ENCODE data around the gene CCDC28B.

The CCDC28B gene

DNA sequence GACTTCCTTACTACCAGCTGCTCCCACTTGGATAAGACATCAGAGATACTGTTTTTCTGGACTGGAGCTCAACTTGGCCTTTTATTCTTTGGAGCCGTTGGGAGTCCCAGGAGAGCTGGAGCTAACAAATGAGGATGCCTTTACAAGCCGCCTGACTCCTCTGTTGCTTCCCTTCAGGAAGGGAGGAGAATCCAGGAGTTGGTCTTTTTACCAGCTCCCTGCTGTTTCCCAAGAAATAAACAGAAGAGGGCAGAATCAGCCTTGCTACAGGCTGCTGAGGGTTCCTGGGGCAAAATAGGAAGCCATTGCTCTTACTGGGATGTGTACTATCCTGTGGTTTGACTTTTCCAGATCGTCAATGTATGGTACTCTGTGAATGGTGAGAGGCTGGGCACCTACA lies 23.3 kb downstream of the CCDC28B start:
- no peak for DNase-seq (ENCODE audit: low read depth)

DNA sequence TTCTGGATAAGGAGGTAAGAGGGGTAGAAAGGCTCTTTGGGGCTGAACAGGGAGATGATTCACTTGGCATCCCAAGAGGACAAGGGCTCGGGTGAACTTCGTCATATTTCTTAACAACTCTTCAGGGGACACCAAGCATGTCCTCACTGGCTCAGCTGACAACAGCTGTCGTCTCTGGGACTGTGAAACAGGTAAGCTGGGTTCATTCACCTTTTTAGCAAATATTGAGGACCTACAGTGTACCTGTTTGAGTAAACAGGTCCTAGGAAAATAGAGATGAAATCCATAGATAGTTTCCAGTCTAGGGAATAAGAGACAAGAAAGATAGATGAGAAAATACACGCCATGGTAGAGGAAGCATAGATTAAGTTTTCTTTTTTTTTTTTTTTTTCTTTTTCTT lies 23.9 kb downstream of the CCDC28B start:
- no peak for DNase-seq (ENCODE audit: low read depth)

DNA sequence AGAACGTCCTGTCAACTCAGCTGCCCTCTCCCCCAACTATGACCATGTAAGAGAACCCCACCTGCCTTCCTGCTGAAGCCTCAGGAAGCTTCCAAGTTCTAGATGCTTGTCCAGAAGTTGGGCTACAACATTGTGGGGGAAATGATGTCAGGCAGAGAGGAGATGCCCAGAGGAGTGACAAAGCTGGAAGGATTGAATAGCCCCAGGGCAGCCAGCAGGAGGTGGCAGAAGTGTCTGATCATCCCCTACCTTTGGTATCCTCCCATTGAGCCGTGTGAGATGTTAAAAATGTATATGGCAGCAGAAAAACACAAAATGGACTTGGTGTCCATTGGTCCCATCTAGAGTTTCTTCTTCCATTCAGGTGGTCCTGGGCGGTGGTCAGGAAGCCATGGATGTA lies 28.4 kb downstream of the CCDC28B start:
- DNase-seq (ENCODE audit: low read depth) = no peak

DNA sequence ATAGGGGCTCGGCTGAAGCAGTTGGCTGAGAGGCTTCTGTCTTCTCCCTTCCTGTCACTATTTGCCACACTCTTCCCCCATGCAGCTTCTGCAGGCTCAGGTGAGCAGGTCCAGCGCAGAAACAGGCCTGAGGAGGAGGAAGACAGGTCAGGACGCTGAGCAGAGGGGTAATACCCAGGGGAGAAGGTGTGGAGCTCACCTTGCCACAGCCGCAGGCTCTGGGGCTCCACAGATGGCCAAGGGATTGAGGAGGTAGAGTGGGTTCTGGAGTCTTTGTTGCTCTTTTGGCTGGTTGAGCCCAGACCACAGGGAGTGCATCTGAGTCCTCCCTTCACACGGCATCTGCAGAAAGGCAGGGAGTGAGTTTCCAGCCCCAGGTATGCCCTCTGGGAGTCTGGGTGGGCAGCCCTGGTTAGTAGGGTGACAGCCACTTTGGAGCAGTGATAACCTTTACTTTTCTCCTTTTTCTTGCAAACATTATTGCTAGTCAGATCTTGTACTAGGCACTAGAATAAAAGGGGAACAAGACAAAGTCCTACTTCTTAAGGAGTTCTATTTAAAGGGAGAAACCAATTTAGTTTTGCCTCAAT lies 31.5 kb downstream of the CCDC28B start:
- DNase-seq (ENCODE audit: low read depth) = no peak

DNA sequence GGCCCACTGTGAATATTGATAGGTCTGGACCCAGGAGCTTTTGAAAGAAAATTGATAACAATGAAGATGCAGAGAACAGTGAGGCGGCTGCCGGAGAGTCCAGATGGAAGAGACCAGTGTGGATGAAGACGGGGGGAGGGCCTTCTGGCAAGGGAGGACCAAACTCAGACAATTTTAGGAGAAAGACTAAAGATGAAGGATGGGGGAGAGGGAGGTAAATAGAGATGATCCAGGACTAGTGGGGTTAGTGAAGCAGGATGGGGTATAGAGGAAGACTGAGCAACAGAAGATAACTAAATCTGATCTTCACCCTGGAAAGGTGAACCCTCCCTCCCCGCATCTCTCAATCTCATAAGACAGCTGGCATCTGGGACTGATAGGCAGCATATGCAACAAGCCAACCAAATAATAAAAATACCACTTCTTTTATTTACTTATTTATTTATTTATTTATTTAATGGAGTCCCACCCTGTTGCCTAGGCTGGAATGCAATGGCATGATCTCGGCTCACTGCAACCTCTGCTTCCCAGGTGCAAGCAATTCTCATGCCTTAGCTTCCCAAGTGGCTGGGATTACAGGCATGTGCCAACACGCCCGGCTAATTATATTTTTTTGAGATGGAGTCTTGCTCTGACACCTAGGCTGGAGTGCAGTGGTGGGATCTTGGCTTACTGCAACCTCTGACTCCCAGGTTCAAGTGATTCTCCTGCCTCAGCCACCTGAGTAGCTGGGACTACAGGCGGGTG lies 32.3 kb downstream of the CCDC28B start:
- DNase-seq (ENCODE audit: low read depth) = no peak

DNA sequence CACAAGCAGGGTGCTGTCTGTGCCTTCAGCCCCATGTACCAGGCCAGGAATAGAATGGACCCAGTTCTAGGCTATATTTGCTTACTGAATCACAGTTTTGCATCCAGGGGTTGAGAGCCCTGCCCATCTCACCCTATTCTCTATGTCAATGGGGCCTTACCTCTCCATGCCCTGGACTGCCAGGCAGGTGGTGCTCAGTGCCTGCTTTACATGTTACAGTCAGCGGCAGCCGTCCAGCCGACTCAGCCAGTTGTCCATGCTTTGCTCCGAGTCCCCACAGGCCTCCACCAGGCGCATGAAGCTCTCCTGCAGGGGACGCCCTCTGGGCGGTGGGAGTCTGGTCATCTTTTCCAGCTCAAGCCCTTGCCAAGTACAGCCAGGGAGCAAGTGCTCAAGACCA lies 34.4 kb downstream of the CCDC28B start:
- DNase-seq (ENCODE audit: low read depth) = no peak

DNA sequence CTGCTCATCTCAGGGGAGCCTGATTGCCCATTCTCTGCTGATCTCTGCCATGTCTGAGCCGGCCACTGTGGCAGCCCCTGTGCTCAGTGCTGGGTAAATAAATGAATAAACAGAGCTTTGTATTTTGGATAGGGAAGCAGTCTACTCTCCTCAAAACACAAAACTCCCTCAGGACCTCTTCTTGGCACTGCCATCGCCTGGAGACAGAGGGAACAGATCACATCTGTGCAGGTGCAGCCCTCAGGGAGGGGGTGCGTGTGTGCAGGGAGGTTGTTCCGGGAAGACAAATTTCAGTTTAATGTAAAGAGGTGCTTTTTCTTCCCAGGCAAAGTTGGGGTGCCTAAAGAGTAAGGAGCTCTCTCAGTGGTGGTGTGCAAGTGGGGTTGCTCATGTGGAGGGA lies 38.9 kb downstream of the CCDC28B start:
- no peak for DNase-seq (ENCODE audit: low read depth)

DNA sequence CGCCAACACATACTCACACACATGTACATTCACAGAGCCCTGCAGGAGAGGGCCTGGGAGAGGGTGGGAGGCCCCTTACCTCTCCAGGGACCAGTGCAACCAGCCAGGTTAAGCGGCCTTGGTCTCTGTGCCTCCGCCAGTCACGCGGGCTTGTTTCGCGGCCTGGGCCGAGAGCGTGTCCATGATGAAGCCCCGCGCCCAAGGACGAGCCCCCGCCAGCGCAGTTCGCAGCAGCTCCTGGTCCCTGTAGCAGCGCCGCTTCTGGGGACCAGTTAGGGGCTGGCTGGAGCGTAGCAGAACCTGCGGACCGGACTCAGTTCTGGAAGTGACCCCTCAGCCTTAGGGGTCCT lies 39.4 kb downstream of the CCDC28B start:
- no peak for DNase-seq (ENCODE audit: low read depth)

DNA sequence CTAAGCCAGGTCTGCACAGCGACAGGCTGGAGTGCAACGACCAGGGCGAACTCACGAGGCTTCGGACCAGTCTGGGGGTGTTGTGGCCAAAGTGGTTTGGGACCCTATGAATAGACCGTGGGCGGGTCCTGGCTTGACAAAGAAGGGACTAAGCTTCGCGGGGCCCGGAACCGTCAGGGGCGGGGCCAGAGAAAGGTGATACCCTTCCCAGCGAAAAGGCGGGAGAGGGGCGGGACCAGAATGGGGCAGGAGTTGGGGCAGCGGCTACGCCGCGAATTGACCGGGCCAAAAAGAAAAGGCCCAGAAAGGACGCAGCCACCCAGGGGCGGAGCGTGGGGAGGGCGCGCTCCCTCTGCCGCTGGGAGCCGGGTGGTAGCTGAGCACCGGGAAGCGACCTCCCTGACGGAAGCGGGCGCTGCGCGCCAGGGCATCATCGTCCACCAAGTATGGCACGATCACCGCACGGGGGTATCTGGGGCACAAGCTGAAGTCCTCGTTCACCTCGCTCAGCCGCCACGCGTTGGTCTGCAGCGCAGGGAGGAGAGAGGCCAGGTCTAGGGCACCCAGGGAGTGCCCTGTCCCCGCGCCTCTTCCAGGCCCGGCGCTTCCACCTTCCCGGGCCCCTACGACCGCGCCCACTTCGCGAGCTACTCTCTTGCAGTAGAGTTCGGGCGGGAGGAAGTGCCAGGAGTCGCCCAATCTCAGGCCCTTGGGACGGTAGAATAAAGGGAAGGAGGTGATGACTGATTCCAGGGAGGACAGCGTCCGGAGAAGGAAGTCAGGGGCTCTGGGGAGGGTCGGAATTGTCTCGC lies 40.0 kb downstream of the CCDC28B start:
- peak; percentile 45 for DNase-seq (ENCODE audit: low read depth)

DNA sequence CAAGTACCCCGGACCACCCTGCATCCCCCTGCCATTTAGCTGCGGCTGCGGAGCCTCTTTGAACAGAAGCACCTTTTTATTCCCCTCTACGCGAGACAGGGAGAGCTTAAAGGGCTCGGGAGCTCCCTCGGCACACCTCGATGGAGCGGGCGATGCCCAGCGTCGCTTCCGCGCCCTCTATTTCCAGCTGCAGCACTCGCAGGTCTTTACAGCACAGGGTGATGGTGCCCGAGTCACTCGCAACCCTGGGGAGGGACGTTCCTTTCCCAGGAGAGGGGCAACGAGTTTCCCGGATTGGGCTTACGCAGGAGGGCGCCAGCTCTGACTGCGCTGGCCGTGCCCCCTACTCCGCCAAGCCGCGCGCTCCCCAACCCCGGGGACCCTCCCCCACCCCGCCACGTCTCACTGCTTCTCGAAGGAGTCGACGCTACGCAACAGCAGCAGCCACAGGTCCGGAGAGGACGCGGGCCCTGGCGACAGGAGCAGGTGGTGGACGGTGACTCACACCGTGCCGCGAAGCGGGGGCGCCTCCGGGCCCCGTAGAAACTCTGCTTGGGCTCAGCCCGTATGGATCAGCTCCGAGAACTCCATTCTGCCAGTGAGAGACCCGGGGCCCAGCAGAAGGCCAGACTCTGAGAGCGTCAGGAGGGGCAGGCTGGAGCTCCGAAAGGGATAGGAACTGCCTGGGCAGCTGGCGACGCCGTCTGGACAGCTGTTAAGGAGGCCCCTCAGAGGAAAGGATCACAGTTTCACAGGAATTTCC lies 40.8 kb downstream of the CCDC28B start:
- no peak for DNase-seq (ENCODE audit: low read depth)

DNA sequence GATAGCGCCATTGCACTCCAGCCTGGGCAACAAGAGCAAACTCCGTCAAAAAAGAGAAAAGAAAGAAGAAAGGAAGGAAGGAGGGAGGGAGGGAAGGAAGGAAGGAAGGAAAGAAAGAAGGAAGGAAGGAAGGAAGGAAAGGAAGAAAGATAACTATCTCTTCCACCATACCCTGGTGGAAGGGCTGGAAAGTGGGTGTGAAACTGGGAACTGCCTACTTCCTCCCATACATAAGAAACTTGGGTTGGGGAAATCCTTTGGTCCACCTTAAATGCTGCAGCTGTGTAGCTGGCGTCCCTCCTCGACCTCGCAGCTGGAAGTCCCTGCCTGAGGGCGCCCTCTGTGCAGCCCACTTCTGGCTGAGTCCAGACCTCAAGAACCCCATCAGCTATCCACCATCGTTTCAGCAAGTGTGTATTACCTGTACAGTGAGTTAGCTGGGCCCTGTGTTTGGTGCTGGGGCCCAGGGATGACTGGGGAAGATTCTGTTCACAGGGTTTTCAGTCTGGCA lies 42.0 kb downstream of the CCDC28B start:
- DNase-seq (ENCODE audit: low read depth) = no peak

DNA sequence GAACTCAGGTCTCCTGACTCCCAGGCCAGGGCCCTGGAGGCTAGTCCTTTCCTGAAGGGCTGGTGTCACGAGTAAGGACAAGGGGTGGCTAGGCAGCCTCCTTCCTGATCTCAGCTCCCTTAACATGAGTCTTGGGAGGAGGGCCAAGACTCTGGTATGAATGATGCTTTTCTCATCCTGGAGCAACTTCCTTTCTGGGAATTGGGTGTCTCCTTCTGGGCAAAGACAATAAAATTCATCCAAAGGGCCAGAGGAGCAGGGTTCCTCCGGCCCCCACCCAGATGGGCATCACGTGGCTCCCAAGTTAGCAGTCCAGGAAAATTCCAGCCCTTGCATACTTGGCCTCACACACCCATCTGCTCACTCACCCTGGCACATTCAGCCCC lies 46.5 kb downstream of the CCDC28B start, which contains the start of gene FAM167B:
FAM167B (plus strand) TSS at position 335 of the 386 bp plus-strand sequence. CDS start 200 bp downstream, outside the sequence.
- no peak for DNase-seq (ENCODE audit: low read depth)

DNA sequence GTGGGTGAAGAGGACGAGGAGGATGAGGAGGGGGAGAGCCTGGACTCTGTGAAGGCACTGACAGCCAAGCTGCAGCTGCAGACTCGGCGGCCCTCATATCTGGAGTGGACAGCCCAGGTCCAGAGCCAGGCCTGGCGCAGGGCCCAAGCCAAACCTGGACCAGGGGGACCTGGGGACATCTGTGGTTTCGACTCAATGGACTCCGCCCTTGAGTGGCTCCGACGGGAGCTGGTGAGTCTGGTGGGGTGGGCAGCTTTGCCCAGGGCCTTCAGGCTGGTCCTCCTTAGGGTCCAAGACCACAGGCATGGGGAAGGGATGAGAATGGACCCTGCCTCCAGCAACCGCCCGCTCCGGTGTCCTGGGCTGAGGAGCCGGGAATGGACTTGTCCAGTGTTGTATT lies 47.1 kb downstream of the CCDC28B start:
- DNase-seq (ENCODE audit: low read depth) = no peak

DNA sequence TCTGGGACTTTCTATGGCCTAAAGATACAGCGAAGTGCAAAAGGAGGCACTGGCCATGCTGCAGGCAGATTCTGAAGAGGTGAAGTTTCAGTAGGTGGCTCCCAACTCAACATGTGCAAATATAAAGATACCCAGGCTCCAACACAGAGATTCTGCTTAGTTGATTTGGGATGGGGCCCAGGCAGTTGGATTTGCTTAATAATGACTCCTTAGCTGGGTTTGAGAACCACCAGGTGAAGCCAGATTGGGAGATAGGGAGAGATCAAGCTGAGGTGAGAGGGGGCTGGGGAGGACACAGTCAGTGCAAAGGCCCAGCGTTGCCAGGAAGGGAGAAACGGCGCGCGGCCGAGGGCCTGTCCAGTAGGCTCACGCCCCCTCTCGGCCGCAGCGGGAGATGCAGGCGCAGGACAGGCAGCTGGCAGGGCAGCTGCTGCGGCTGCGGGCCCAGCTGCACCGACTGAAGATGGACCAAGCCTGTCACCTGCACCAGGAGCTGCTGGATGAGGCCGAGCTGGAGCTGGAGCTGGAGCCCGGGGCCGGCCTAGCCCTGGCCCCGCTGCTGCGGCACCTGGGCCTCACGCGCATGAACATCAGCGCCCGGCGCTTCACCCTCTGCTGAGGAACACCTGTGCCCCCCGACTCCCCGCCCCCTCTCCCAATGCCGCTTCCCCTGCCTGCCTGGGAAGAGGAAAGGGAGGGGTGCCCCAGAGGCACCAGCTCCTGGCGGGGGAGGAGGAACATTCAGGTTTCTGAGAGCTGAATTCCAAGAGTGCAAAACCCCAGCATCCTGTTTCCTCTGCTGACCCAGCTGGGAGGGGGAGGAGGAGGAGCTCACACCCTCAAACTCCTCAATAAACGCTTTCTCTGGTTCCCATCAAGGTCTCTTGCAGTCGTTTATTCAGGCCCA lies 47.8 kb downstream of the CCDC28B start:
- DNase-seq (ENCODE audit: low read depth) = peak; percentile 64

DNA sequence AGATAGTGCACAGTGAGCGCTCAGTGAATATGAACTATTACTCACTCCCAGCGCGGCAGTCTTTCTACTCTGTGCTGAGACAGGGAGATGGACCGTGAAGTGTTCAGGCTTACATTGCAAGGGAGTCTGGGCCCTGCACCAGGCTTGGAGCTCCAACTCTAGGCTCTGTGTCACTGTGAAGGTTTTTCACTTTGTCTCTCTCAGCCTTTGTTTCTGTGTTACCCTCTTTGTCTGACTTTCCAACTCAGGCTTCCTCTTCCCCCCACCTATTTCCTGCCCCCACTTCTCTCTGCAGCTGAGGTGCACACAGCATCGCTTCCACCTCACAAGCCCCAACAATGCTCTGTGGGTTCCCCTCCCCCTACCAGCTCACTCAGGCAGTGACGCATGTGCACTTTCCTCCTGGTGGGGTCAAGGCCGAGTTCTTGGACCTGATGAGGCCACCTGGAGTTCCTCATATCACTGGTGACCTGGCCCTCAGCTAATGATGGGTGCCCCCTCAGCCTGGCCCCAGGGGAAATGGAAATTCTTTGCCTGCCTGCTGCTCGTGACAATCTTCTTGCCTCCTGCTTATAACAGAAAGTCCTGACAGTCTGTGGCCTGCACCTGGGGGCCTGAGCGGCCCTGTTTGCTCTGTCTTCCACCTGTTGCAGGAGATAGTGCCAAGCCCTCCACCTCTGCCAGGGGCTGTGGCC lies 49.6 kb downstream of the CCDC28B start:
- DNase-seq (ENCODE audit: low read depth) = peak; percentile 75

DNA sequence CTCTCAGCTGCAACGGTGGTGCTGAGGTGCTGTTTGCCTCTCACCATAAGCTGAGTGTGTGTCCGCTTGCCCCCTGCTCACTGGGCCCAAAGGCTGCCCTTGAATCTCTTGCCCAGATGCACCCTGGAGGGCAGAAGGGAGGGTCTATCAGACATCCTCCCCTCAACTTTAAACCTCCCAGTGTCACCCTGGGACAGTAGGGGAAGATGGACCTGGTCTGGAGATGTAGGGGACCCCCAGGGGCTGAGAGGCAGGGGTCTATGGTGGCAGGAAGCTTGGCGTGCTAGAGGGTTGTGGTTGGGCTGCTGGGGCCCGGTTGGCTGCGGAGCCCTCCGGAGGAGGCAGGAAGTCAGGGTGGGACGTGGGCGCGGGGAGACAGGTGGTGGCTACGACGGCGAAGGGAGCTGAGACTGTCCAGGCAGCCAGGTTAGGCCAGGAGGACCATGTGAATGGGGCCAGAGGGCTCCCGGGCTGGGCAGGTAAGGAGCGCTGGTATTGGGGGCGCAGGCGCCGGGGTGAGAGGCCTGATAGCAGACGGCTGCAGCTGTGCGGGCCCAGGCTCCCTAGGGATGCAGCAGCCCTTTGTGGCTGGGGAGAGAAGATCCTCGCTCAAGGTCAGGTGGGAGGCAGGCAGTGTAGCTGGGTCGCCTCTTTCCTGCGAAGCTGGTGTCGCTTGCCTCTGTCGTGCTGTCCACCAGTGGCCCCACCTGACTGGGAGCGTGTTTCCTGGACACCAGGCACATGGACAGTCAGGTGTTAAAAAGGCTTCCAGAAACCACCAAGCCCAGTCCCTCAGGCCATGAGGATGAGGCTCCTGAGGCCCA lies 50.7 kb downstream of the CCDC28B start, which contains the start of gene LCK:
LCK (plus strand) TSS at position 373 of the 824 bp plus-strand sequence. CDS start 23,065 bp downstream, outside the sequence.
- peak; percentile 55 for DNase-seq (ENCODE audit: low read depth)
